COLO668 (cell line): ENCODE data around the gene FAM20C.
"Not testable (repeated sequence)": the region's sequence is repeated elsewhere in the genome, so short reads cannot be mapped to it uniquely, and the experiment has no call there.

ENCODE experiments used
- DNase-seq: peaks from one replicate; lab custom pipeline; 2025; ENCODE audit not compliant: unreplicated experiment; lab: John Stamatoyannopoulos, UW

FAM20C gene

DNA sequence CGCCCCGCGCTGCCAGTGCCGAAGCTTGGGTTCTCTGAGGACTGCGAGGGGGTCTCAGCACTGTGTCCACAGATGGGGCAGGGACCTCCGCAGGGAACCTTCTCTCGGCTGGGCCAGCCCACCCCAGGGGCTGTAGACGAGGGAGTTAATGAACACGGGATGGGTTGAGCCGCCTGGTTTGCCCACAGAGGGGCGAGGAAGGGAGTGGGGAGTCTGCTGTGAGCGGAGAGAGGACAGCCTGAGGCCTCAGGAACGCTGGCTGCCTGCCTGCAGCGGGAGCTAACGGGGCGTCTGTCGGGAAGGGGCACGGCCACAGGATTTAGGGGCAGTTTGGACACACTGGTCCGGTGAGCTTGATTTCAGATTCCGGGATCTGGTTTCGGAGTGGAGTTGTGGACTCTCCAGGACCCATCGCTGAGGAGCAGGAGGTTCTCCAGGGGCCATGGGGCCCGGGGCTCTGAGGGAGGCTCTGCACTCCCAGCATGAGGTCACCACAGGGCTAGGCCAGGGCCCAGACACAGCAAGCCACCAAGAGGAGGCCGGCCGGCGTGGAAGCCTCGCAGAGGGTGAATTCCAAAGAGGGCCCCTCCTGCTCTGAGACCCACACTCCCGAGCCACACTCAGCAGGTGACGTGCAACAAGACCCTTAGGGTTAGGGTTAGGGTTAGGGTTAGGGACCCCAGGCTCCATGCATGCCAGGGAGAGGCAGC lies 19.0 kb upstream of the FAM20C start:
- DNase-seq: no peak

DNA sequence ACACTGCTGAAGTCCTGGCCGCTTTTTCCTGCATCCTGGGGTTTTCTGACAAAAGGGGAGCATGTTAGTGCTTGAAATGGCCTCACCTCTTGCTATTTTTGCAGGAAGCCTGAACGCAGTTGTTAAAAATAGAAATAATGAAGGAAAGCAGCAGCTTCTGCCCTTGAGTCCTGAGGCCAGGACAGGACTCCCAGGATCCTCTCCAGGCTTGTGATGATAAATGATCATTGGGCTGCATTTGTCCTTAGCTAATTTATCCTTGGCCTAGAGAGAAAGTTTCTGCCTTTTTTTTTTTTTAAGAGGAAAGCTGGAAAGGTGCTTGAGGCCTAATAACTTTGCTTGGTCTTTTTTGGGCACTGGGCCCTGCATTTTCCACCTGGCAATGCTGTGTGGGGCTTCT lies 17.7 kb upstream of the FAM20C start:
- DNase-seq: no peak

DNA sequence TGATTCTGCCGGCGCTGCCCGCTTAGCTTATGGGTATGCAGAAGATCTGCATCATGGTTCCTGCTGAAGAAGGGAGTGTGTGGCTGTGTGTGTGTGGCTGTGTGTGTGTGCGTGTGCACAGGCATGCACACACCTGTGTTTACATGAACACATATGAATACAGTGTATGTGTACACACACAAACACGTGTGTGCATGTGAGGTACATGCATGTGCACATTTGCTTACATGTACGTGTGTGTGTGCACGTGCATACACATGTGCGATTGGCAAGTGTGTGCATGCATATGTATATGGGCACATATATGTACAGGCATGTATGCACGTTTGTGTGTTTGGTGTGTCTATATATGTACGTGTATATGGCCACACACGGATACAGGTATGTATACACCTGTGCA lies 16.4 kb upstream of the FAM20C start:
- DNase-seq: no peak

DNA sequence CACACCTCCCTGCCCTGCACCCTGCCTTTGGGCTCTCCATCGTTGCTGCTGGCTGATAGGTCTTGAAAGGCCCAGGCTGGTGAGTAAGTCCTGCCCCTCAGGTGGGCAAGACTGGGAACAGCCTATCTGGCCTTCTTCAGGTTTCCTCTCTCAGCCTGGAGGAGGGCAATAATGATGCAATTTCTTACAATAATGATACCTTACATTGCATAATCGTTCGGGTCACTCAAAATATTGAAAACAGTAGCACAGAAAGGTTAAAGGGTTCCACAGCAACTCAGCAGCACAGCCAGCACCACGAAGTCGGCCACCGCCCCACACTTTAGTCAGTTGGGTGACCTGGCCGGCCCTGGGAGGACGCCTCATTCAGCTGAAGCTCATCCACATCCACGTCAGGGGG lies 16.0 kb upstream of the FAM20C start:
- DNase-seq: no peak

DNA sequence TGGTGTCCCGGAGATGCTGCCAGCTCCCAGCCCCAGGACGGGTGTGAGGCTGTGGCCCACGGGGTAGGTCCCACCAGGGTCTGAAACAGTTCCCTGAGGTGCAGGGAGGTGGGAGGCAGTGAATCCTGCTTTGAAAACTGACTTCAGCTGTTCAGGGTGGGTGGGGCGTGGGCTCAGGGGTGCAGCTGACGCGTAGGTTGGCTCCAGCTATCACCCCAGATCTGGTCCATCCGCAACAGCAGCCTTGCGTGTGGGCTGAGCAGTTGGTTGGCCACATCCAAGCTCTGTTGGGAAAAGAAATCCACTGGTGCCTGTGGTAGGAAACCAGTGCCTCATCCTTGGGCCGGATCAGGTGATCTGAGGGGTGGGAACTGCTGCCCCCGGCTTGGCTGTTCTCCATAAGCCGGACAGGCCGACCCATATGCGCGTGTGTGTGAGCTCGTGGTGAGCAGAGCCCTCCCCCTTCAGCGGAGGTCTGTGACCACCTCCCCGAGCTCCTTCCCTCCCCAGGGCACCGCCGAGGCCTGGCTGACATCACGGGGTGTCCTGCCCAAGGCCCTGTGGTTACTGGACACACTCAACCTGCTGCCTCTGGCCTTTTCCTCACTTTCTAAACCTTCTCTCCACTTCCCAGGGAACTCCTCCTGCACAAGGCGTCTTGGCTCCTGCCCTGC lies 15.4 kb upstream of the FAM20C start:
- no peak for DNase-seq

DNA sequence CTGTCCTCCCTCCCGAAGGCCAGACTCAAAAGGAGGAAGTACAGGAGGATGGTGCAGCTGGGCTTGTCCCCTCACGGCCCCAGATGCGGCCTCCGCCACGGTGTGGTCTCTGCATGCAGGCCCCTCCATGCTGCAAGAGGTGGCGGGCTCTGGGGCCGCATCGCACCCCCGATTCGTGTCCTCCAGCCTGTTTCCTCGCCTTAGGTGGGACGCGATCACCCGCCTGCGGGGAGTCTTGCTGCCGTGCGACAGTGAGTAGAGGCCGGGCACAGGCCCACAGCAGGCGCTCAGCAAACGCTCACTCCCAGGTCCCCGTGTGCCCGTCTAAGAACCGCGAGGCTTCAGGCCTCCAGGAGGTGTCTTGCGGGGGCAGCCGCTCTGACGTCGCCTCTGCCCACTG lies 13.9 kb upstream of the FAM20C start:
- DNase-seq: no peak

DNA sequence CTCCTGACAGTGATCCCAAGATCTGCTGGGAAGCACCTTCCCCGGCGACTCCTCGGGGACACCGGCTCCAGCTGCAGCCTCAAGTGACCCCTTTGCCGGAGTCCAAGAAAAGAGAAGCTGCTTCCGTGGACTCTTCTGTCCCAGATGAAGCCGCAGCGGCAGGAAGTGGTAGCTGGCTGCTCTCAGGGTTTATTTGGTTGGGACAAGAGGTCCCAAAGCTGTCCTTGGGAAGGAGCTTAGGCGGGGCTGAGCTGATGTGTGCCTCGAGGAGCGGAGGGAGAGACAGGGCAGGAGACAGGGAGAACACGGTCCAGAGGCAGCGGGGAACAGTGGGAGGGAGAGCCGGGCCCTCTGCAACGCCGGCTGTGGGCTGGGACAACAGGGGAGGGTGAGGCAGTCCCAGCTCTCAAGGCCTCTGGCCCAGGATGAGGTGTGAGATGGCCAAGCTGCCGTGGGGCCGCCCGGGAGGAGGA lies 13.1 kb upstream of the FAM20C start:
- no peak for DNase-seq

DNA sequence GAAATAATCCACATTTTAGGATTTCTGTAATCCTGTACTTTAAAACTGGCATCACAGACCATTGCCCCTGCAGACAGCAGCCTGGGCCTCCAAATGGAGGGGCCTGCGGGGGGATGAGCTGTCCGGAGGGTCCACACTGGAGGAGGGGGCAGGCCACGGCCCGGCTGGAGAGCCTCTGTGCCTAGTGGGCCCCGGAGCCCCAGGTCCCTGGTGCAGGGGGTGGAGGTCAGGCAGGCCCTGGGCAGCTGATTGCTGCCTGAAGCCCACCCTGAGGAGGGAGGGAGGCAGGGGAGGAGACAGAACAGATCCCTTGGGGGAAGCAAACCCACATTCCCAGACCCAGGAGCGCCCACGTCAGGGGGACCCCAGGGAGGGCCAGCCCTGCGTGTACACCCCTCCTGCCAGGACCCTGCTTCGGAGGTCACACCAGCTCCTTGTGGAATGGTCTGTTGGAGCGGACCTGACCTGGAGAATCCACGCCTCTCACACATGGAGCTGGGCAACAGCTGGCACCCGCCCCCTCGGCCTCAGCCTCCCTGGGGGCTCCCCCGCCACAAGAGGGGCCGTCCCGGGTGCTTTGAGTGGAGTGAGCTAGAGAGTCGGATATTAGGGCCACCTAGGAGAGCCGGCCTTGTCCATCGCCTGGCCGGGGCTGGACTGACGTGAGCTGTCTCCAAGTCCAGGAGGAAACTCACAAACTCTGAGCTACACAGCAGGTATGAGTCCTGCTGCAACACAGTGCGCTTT lies 12.2 kb upstream of the FAM20C start:
- no peak for DNase-seq

DNA sequence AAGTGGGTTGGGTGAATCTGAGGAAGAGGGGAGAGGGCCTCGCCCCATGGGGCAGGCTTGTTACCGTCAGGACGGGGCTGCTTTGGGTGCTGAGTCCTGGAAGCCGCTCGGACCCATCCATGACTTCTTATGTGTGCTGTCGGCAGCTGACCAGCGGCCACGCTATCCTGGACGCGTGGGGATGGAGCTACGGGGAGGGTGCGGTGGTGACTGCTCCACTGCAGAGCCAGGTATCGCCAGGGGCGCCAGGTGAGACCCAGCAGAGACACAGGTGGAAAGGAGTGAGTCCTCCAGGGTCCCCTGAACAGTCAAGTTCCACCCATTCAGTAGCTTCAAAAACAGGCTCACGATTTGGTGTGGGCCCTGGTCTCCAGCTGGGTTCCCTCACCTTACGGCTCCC lies 10.6 kb upstream of the FAM20C start:
- no peak for DNase-seq

DNA sequence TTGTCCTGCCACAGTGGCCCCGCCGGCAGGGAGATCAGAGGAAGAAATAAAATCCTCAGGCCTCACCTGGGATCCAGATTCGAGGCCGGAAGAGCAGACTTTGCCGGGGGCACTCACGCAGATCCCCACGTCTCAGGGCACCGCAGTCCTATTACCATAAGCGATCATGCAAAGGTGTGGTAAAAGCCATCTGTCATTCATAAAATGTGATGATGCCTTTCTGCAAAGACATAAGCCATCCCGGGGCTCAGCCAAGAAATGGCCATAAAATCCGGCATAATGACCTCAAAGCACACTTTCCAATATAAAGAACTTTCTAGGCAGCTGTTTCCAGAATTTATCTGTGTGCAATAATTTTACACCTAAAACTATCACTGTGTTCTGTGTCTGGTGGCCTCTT lies 9.9 kb upstream of the FAM20C start:
- DNase-seq: not testable (repeated sequence)

DNA sequence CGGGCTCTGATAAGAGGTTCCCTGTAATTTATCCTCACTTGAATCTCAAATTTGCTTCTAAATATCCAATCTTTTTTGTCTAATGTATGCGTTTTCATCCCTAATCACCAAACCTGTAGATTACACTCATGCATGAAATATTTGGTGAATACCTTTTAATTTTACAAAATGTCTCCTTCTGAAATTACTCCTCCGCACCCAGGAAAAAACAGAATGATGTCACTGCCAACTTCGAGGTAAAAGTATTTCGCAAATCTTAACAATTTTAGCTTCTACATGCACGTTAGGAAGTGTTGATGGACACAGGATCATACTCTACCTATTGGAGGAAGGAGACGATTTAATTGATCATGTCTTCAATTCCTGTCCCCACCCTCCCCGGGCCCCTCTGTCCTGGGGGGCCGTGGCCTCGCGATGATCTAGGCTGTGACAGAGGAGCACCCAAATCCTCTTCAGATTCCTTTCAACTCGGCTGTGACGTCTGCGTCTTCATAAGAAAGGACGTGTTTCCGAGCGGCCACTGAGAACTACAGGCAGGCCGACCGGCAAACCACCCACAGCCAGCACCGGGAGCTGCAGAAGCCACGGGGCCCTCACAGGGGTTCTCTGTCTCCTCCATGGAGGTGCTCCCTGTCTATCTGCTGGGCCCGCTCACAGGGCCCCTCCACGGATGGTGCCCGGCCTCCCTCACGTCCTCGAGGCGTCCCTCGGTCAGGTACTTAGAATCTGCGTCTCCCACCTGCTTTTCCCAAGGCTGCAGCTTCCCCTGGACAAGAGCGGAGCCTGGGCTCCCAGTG lies 8.7 kb upstream of the FAM20C start:
- no peak for DNase-seq

DNA sequence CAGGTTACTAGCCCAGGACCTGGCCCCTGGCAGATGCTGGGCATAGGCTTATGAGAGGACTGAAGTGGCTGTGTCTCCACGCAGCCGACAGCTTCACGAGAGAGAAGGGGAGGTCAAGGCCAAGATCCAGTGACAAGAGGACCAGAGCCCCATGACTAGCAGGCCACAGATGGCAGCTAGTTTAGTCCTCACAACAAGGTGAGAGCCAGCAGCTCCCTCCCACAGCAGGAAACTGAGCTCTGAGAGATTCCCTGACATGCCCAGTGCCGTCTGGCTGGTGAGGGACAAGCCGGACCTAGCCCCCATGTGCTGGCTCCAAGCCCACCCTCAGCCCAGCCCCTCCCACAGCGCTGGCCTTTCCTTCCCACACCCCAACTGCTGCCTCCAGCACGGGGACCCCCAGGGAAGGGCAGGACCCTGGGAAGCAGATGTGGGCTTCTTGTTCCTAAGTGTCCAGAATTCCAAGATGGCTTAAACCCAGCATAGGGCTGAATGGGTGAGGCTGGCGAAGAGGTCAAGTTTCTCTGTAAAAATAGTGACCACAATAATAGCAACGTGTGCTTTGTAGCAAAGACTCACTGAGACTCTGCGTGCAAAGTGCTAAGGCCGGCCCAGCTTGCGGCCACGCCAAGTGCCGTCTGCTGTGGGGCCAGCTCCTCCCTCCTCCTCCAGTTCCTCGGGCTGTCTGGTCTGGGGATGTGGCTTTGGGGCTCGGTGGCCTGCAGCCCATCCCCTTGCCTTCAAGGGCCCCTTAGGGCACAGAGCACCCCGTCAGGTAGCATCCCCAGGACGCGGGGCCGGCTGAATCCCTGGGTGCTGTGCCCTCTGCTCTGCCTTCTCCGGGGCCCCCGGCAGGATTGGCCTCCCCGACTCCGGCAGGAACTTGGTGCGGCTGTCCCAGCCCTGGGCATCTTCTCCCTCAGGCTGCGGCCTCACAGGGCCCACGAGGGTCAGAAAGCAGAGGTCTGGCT lies 7.8 kb upstream of the FAM20C start:
- no peak for DNase-seq

DNA sequence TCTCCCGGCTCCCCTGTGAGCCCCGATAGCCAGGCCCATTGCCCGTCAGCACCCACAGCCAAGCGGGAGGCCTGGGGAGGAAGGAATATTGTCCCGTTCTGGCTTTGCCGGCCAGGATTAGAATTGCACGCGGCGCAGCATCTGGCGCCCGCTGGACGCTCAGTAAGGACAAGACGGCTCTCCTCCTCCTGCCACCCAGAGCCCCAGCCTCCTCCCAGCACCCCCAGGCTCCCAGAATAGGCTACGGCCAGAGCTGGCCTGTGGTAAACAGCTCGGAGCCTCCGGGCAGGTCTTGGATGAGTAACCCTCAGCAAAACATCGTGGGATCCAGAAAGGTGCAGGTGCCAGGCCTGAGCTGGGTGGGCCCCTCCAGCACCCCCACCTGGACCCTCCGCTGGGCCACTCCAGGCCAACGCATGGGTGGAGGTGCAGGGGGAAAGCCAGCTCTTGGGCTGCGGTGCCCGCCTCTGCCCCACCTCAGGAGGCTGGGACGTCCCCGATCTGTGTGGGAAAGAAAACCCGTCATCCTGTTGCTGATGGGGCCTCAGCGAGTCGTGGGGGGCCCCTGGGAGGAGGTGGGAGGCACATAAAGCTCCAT lies 5.8 kb upstream of the FAM20C start:
- DNase-seq: no peak

DNA sequence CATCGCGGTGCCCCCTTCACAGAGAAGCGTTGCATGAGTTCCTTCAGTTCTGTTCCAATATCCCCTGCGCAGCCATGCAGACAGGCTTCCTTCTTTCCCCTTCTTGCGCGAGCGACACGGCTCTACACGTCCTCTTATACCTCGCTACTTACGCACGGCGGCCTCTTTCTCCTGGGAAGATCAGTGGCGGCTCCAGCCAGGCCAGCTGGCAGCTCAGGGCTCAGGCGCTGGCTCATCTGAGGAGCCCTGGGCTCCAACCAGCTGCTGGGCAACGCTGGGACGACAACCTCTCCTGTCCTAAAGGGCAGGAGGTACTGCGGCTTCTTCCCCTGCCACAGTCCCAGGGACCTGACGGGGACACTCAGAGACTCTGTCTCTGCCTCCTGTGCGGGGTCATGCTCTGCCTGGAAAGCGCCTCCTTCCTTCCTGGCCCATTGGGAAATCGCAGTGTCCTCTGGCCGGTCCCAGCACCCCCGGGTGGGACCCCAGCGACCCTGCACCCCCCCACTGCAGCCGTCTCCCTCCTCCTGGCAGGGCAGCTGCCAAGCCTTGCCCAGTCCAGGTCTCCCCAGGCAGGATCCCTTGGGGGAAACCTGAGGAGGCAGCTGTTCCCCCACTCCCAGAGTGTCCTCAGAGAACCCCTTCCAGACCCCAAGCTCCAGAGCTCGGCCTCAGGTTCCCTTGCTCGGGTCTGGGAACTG lies 5.0 kb upstream of the FAM20C start:
- DNase-seq: no peak

DNA sequence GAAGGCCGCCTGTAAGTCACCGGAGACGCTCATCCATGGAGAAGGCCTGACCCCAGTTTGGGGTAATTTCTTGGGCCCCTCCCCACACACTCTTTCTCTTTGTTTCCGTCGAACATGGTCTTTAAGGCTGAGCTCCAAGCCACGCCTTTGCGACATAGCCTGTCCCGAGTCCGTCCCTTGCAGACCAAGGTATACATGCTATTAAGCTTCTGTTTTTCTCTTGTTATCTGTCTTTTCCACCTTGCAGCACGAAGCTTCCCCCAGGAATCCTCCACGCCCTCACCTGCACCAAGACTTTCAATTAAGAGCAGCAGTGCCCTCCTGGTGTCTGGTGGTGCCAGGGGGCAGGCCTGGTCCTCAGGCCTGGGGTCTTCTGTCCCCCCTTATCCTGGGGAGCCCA lies 4.2 kb upstream of the FAM20C start:
- DNase-seq: no peak

DNA sequence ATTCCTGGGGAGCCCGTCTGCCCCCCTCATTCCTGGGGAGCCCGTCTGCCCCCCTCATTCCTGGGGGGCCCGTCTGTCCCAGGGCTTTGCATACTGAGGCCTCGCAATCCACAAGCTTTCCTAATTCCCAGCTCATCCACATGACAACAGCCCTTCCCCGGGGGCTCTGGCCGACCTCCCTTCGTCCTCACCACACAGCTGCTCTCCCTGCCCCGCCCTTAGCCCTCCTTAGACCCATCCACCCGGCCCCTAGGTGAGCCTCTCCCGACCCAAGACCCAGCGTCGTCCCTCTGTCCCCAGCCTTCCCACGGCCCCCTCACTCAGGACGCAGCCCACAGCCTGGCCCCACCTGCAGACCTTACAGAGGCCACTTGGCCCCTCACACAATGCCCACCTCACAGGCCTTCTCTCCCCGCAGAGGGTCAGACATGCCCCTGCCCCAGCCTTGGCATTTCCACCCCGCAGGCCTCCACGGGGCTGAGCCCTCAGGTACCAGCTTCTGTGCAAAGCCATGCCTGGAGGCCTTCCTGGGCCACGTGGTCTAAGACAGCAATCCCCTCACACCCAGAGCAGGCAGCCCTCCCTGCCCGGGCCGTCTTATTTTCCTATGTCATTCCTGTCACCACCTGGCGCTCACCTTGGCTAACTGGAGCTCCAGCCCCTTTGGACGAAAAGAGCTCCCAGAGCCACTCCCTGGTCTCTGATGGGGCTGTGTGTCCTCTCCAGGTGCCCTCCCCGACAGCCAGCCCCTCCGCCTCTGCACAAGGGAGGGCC lies 3.5 kb upstream of the FAM20C start:
- no peak for DNase-seq

DNA sequence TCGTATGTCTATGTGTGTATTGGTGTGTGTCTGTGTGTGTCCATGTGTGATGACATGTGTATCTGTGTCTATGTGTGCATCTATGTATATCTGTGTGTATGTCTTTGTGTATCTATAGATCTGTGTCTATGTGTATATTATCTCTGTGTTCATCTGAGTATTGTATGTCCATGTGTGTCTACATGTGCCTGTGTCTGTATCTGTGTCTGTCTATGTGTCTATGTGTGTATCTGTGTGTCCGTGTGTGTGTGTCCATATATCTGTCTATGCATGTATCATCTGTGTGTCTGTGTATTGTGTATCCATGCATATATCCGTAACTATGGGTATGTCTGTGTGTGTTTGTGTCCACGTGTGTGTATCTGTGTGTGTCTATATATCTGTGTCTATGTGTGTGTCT lies 2.7 kb upstream of the FAM20C start:
- no peak for DNase-seq

DNA sequence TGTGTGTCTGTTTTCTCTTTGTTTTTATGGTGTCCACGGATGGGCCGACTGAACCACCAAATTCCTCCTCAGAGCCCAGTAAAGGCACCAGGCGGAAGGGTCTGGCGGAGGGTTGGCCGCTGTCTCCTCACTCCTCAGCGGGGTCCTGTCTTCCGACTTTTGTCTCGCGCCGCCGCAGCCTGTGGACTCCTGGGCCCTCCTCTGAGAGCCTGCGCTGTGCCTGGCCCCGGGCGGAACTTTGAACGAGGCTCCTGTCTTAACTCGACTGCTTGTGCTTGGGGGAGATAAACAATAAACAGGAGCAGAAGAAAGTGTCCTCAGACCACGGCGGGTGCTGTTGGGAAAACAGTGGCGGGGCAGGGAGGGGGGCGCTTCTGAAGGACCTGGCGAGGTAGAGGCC lies 2.2 kb upstream of the FAM20C start:
- DNase-seq: no peak
